ENCODE data around the gene OTOS. TPM values are rescaled to one million over a fixed set of nuclear protein-coding genes. Genes with fewer than 3 reads are reported as not detected.

Gene OTOS
- total and polyA plus RNA-seq, 2 of the 13 experiments (the other 11 are each of a cell fraction or from before 2014, with no cell fraction given) = not detected

GRCh38 chr2:240133401-240133800 is 7.1 kb downstream of the OTOS start (continued):
- TF ChIP-seq ZBTB39 (CRISPR knock-in tag; IDR thresholded peaks at IDR 0.05) = no peak
- no peak for TF ChIP-seq ARNT2 (CRISPR knock-in tag; IDR thresholded peaks at IDR 0.05; ENCODE audit: low read depth)
- TF ChIP-seq ZHX1 (CRISPR knock-in tag; IDR thresholded peaks at IDR 0.05; ENCODE audit: low read depth) = no peak
- TF ChIP-seq KMT2A (CRISPR knock-in tag; IDR thresholded peaks at IDR 0.05) = no peak
- no peak for TF ChIP-seq RFXANK (CRISPR knock-in tag; IDR thresholded peaks at IDR 0.05)

GRCh38 chr2:240132651-240132980 is 7.8 kb downstream of the OTOS start:
- H3K4me1 ChIP-seq (ENCODE audit: insufficient read depth, low read length) = peaks cover 22% of the 10 kb centered on the region
- TF ChIP-seq ZNF563 (CRISPR knock-in tag; IDR thresholded peaks at IDR 0.05) = no peak
- no peak for TF ChIP-seq RBM39 (IDR thresholded peaks at IDR 0.05; ENCODE audit: low read depth, low read length, poor library complexity, severe bottlenecking)
- no peak for TF ChIP-seq ZNF350 (CRISPR knock-in tag; IDR thresholded peaks at IDR 0.05; ENCODE audit: borderline replicate concordance, low read depth)
- no peak for TF ChIP-seq ZNF598 (CRISPR knock-in tag; IDR thresholded peaks at IDR 0.05; ENCODE audit: borderline replicate concordance)
- no peak for TF ChIP-seq ARHGAP35 (CRISPR knock-in tag; IDR thresholded peaks at IDR 0.05; ENCODE audit: borderline replicate concordance)
- no peak for TF ChIP-seq TFAP4 (IDR thresholded peaks at IDR 0.05; ENCODE audit: borderline replicate concordance, low read depth)
- no peak for TF ChIP-seq ZNF552 (CRISPR knock-in tag; IDR thresholded peaks at IDR 0.05; ENCODE audit: borderline replicate concordance)
- no peak for TF ChIP-seq EP300 (IDR thresholded peaks at IDR 0.05; ENCODE audit: low read depth in 2 of 2, low read length in 2 of 2)
- no peak for TF ChIP-seq EP300 (CRISPR knock-in tag; IDR thresholded peaks at IDR 0.05; ENCODE audit: borderline replicate concordance)
- no peak for TF ChIP-seq ZNF564 (CRISPR knock-in tag; IDR thresholded peaks at IDR 0.05)

More at GRCh38 chr2:240132651-240132980, 7.8 kb downstream of the OTOS start:
- 100% methylated on average over 5 of the region's 5 CpGs for WGBS (ENCODE audit: low lambda C conversion rate)
- no peak overlapping the region for H3K27ac ChIP-seq (ENCODE audit: extremely low read length, insufficient read depth, low read length)
- no peak overlapping the region for H3K4me3 ChIP-seq (replicated peaks in 1 of 3; ENCODE audit: insufficient read depth in 1 of 3, low read depth in 2 of 3, low read length in 3 of 3)
- POLR2A ChIA-PET = no interaction called here
- no peak for ATAC-seq
- CTCF ChIA-PET (ENCODE audit: low intra/inter-chr PET ratio, low total read pairs) = no interaction called here
- FAIRE-seq = no peak
- peaks cover 22 to 58% of the 10 kb centered on the region in 2 experiments for H3K36me3 ChIP-seq (replicated peaks in 1 of 2; ENCODE audit: control insufficient read depth in 1 of 2, insufficient read depth in 2 of 2, low read length in 2 of 2)
- no peaks in the 10 kb centered on the region for H4K20me1 ChIP-seq (ENCODE audit: insufficient read depth, low read length)
- no peak overlapping the region for H3K9ac ChIP-seq (ENCODE audit: insufficient read depth, low read depth, low read length)
- in situ Hi-C loops (cut with HindIII; ENCODE audit: extremely low pct_ligation_motif_present, low pct_unique_long_range_greater_than_20kb) (loop anchor here (10.0 kb wide), 1 partner anchor 198 kb away; no protein-coding TSS in a partner anchor), intact Hi-C loops (cut with micrococcal nuclease; ENCODE audit: unreplicated experiment) (no loop called here)
- H3K4me2 ChIP-seq (ENCODE audit: low read depth, low read length) = no peak overlapping the region
- H2AFZ ChIP-seq (ENCODE audit: low read length) = no peak overlapping the region
- no peaks in the 10 kb centered on the region for H3K9me3 ChIP-seq (ENCODE audit: low read length)
- peaks cover 23% of the 10 kb centered on the region for H3K79me2 ChIP-seq (ENCODE audit: insufficient read depth, low read length)
- DNase-seq (ENCODE audit: low spot score) = no peak
- peaks cover 0 to 9% of the 10 kb centered on the region in 2 experiments; a peak in 2 of 5 replicates for H3K27me3 ChIP-seq (ENCODE audit: control insufficient read depth in 1 of 2, insufficient read depth in 2 of 2, low read length in 2 of 2)
- no TSS peak for BruUV-seq (replicated peaks)
